ENCODE results near the gene TTC38.

TTC38 gene

DNA sequence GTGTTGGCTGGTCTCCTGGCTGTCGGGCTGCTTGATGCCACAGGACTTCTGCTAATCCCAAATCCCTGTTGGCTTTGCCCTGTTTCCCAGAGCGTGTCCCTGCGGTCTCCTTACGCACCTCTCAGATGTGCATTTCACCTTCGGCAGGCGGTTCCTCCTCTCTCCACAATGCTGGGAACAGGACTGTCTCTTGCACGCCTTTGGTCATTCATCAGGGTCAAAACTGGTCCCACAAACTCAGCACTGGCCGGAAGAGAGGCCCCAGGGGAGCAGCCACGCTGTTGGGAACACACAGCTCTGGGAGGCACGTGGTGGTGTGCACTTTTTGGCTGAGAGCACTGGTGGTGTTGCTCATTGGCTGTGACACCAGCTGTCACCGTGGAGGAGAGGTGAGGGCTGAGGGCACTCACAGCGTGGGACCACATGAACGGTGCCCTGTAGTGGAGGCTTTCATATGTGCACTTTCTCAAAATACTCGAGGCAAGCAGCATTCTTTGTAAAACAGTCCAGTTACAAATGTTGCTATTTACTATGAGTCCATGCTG, 52.4 kb downstream of the TTC38 start:
- TF ChIP-seq, protein P1, sequence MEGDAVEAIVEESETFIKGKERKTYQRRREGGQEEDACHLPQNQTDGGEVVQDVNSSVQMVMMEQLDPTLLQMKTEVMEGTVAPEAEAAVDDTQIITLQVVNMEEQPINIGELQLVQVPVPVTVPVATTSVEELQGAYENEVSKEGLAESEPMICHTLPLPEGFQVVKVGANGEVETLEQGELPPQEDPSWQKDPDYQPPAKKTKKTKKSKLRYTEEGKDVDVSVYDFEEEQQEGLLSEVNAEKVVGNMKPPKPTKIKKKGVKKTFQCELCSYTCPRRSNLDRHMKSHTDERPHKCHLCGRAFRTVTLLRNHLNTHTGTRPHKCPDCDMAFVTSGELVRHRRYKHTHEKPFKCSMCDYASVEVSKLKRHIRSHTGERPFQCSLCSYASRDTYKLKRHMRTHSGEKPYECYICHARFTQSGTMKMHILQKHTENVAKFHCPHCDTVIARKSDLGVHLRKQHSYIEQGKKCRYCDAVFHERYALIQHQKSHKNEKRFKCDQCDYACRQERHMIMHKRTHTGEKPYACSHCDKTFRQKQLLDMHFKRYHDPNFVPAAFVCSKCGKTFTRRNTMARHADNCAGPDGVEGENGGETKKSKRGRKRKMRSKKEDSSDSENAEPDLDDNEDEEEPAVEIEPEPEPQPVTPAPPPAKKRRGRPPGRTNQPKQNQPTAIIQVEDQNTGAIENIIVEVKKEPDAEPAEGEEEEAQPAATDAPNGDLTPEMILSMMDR (IDR thresholded peaks at IDR 0.05; ENCODE audit: control insufficient read depth, extremely low read depth, insufficient read depth), result no peak

DNA sequence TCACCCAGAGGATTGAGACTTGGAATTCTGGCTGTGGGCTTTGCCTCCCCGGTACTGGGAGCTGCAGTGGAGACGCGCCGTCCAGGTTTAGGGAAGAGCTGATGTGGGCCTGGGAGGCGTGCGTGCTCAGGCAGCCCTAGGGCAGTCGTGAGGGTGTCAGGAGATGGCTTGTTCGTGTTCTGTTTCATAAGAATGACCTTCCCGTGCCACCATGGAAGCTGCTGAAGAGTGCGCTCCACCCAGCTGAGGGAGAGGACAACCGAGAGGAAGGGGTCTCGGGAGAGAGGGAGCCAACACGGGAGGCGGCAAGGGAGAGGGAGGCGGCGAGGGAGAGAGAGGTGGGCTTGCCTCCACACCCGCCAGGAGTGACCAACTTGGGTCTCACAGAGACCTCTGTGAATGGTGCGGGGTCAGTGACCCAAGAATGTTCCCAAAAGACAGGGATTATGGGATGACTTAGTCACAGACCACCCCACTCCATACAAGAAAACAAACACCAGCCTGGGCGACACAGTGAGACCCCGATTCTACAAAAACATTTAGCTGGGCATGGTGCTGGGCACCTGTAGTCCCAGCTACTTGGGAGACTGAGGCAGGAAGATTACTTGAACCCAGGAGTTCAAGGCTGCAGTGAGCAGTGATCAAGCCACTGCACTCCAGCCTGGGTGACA, 53.0 kb downstream of the TTC38 start:
- DNase-seq (ENCODE audit: low read depth), result no peak
- no peak overlapping the region for H3K4me3 ChIP-seq (ENCODE audit: low read depth, low read length)
- TF ChIP-seq, protein P1 (IDR thresholded peaks at IDR 0.05; ENCODE audit: control insufficient read depth, extremely low read depth, insufficient read depth), result no peak

More for the DNA sequence above, 52.4 kb downstream of the TTC38 start:
- no peak for DNase-seq (ENCODE audit: low read depth)
- no peak overlapping the region for H3K4me3 ChIP-seq (ENCODE audit: low read depth, low read length)

DNA sequence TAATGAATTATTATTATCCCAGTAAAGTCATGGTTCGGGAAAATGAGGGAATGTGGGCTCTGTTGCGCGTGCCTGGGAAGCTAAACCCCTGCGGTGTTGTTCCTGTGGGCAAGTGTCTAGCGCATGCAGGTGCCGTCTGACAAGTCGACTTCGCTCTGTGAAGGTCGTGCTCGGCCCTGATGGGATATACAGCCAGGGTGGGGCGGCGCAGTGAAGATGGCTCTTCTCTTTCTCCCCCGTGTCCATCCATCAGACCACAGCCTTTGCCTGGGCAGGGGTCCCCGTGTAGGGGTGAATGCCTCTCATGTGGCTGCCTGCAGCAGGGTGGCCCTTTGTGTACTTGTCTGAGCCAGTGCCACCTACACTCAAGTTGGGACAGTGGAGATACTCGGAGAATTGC, 54.9 kb downstream of the TTC38 start:
- TF ChIP-seq, protein P1 (IDR thresholded peaks at IDR 0.05; ENCODE audit: control insufficient read depth, extremely low read depth, insufficient read depth), result no peak
- no peak overlapping the region for H3K4me3 ChIP-seq (ENCODE audit: low read depth, low read length)
- DNase-seq (ENCODE audit: low read depth), result no peak

DNA sequence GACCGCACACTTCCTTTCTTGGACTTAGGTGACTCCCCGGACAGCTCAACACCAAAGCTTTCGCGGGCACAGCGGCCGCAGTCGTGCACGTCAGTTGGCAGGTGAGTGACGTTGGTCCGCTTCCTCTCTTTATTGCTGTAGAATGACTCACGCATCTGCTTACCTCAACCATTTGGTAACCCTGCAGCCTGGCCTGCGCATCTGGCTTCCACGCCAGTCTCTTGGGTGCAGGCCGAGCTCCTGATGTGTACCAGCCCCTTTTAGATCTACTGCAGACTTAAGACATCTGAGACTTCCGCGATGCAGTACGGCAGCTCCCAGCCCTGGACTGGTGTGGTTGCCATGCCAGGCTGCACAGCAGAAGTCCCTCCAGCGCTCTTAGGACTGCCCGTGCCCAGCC, 55.4 kb downstream of the TTC38 start:
- TF ChIP-seq, protein P1 (IDR thresholded peaks at IDR 0.05; ENCODE audit: control insufficient read depth, extremely low read depth, insufficient read depth), result no peak
- no peak for DNase-seq (ENCODE audit: low read depth)
- no peak overlapping the region for H3K4me3 ChIP-seq (ENCODE audit: low read depth, low read length)

DNA sequence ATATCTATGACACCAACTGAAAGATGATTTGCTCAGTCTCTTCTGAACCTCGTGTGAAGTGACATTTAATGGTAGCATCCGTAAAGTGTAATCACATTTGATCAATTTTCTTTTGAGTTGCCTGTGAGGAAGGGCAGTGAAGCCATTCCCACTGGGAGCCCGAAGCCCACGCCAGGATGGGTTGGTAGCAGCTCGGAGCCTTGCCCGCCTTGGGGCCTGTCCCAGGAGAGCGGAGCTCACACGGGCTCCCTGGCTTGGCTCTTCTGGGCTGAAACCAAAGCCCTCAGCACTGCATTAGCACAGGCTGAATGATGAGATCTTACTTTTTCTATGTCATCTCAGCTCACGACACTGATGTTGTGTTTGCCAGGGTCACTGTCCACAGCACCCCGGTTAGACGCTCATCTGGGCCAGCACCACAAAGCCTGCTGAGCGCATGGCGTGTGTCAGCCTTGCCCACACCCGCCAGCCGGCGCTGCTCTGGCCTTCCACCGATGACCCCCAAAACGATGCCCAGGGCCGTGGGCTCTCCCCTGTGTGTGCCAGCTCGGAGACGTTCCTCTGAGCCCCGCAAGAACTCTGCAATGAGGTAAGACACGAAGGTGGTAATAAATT, 58.4 kb downstream of the TTC38 start:
- no peak for DNase-seq (ENCODE audit: low read depth)
- no peak overlapping the region for H3K4me3 ChIP-seq (ENCODE audit: low read depth, low read length)
- TF ChIP-seq, protein P1 (IDR thresholded peaks at IDR 0.05; ENCODE audit: control insufficient read depth, extremely low read depth, insufficient read depth), result no peak

DNA sequence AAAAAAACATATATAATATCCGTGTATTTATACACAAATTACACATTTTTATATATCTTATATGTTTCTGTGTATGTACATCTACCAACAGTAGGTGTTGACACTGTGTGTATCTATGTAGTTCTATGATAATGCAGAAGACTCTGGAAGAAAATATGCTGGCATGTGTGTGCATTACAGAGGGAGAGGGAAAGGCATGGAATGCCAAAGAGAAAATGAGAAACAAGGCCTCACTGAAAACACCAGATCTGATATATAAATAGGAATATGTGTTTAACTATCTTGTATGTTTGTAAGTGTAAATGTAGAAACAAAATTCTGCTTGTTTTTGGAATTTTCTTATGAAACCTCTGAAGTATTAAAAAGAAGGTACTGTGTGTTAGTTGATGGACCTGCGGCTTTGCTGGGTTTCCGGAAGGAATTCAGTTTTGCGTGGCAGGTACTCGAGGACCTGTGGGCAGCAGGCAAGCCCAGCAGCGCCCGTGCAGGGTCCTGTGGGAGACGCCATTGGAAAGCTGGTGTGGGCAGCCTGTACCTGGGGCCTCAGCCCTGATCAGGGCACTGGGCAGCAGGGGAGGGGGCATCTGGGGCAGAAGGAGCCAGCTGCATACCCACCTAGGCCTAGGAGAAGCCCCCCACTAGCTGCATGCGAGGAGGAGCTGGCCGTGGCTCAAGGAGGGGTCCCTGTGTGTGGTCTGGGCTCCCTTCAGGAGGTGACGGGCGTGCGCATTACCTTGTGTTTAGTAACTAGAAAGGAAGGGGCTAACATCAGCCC, 60.1 kb downstream of the TTC38 start:
- H3K4me3 ChIP-seq (ENCODE audit: low read depth, low read length), result no peak overlapping the region
- DNase-seq (ENCODE audit: low read depth), result no peak
- TF ChIP-seq, protein P1 (IDR thresholded peaks at IDR 0.05; ENCODE audit: control insufficient read depth, extremely low read depth, insufficient read depth), result no peak
